Neural cell (in vitro differentiated cells): ENCODE measurements around the gene SLC24A3. TPM values are rescaled to one million over a fixed set of nuclear protein-coding genes. Genes with fewer than 3 reads are reported as not detected.

Source experiments
- H2AFZ ChIP-seq: fragments of 200-600, 300-800 bp; sonication (generic), shearing (Covaris generic); 2 replicates; pipeline ENCODE4 v1.6.0; 2014; ENCODE audit warnings: low read depth, mild to moderate bottlenecking, antibody characterized with exemption, low read length, moderate library complexity
- H3F3A ChIP-seq: fragments of 200-600 bp; shearing (Covaris generic); 2 replicates; pipeline ENCODE4 v1.6.1; 2016; ENCODE audit warnings: mild to moderate bottlenecking, moderate library complexity, mixed read lengths, antibody characterized with exemption, low read length; ENCODE audit not compliant: insufficient read depth, poor library complexity, severe bottlenecking
- H3K27ac ChIP-seq: fragments of 200-600, 300-800 bp; sonication (generic), shearing (Covaris generic); 2 replicates; pipeline ENCODE4 v1.5.1; 2014; ENCODE audit warnings: mild to moderate bottlenecking, low read length, moderate library complexity
- H3K27me3 ChIP-seq: fragments of 300-800, 200-600 bp; sonication (generic), shearing (Covaris generic); 2 replicates; pipeline ENCODE4 v1.6.0; 2014; ENCODE audit warnings: mild to moderate bottlenecking, low read depth, low read length, moderate library complexity; ENCODE audit not compliant: insufficient read depth
- H3K36me3 ChIP-seq: fragments of 300-800, 200-600 bp; sonication (generic), shearing (Covaris generic); 2 replicates; pipeline ENCODE4 v1.5.1; 2014; ENCODE audit warnings: mild to moderate bottlenecking, antibody characterized with exemption, low read length, moderate library complexity; ENCODE audit not compliant: insufficient read depth
- H3K4me2 ChIP-seq: fragments of 300-800, 200-600 bp; sonication (generic), shearing (Covaris generic); 2 replicates; pipeline ENCODE4 v1.6.0; 2014; ENCODE audit warnings: mild to moderate bottlenecking, low read length
- H3K4me3 ChIP-seq: fragments of 300-800, 200-600 bp; sonication (generic), shearing (Covaris generic); 2 replicates; pipeline ENCODE4 v1.5.1; 2014; ENCODE audit warnings: mild to moderate bottlenecking, low read length, moderate library complexity
- H3K79me2 ChIP-seq: fragments of 200-600 bp; shearing (Covaris generic); replicated peaks from 2 replicates; pipeline ENCODE4 v1.6.0; 2014; ENCODE audit warnings: mild to moderate bottlenecking, low read length, moderate library complexity; ENCODE audit not compliant: insufficient read depth
- H3K9ac ChIP-seq: fragments of 300-800, 200-600 bp; sonication (generic), shearing (Covaris generic); 2 replicates; pipeline ENCODE4 v1.6.1; 2016; ENCODE audit warnings: mild to moderate bottlenecking, low read length, mixed read lengths
- H3K9me2 ChIP-seq: fragments of 200-600 bp; shearing (Covaris generic); 2 replicates; pipeline ENCODE4 v1.6.1; 2016; ENCODE audit warnings: mild to moderate bottlenecking, low read length, mixed read lengths; ENCODE audit not compliant: insufficient read depth
- H3K9me3 ChIP-seq: fragments of 200-600, 300-800 bp; sonication (generic), shearing (Covaris generic); 2 replicates; pipeline ENCODE4 v1.6.1; 2016; ENCODE audit warnings: mild to moderate bottlenecking, mixed run types, low read length, moderate library complexity, mixed read lengths
- H4K20me1 ChIP-seq: fragments of 200-600 bp; shearing (Covaris generic); 2 replicates; pipeline ENCODE4 v1.6.1; 2016; ENCODE audit warnings: mild to moderate bottlenecking, mixed run types; ENCODE audit not compliant: insufficient read depth
- EP300 ChIP-seq: fragments of 450-650 bp; conservative IDR thresholded peaks from 2 replicates; pipeline ENCODE4 v1.6.1; 2014; ENCODE audit warnings: antibody characterized with exemption, mild to moderate bottlenecking, moderate library complexity; ENCODE audit not compliant: poor library complexity, severe bottlenecking
- EZH2 ChIP-seq: fragments of 200-600, 300-800 bp; shearing (Covaris generic), sonication (generic); IDR thresholded peaks from 2 replicates; pipeline ENCODE4 v1.6.1; 2014; ENCODE audit warnings: antibody characterized with exemption, low read length, borderline replicate concordance, mild to moderate bottlenecking; ENCODE audit not compliant: insufficient read depth, poor library complexity, severe bottlenecking
- MXI1 ChIP-seq: fragments of 450-650 bp; conservative IDR thresholded peaks from 2 replicates; pipeline ENCODE4 v1.6.1; 2014; ENCODE audit warnings: antibody characterized with exemption, mild to moderate bottlenecking; ENCODE audit not compliant: poor library complexity, severe bottlenecking
- POLR2AphosphoS5 ChIP-seq: IDR thresholded peaks from 2 replicates; pipeline ENCODE4 v1.6.1; 2012
- RAD21 ChIP-seq: fragments of 450-650 bp; conservative IDR thresholded peaks from 2 replicates; pipeline ENCODE4 v1.6.1; 2014; ENCODE audit warnings: antibody characterized with exemption, mild to moderate bottlenecking, moderate library complexity
- SMC3 ChIP-seq: fragments of 450-650 bp; conservative IDR thresholded peaks from 2 replicates; pipeline ENCODE4 v1.6.1; 2014; ENCODE audit warnings: antibody characterized with exemption, mild to moderate bottlenecking, moderate library complexity; ENCODE audit not compliant: poor library complexity
- polyA plus RNA-seq: library from polyadenylated mRNA; depleted of rRNA; stranded (reverse); fragments of >200 nt; gene quantifications from 2 replicates; pipeline ENCODE4 v1.2.3, GENCODE V29; 2014
- TF ChIP-seq, protein P1 (sequence below): IDR thresholded peaks from 2 replicates; pipeline ENCODE4 v1.6.1; 2012; ENCODE audit warnings: borderline replicate concordance
- TF ChIP-seq, protein P2 (sequence below): fragments of 450-650 bp; IDR thresholded peaks from 2 replicates; pipeline ENCODE4 v1.5.1; 2014; ENCODE audit warnings: antibody characterized with exemption, mild to moderate bottlenecking, moderate library complexity; ENCODE audit not compliant: poor library complexity, severe bottlenecking

Gene SLC24A3
- polyA plus RNA-seq, 1 donor from 2014 or later = 6.5 TPM

DNA sequence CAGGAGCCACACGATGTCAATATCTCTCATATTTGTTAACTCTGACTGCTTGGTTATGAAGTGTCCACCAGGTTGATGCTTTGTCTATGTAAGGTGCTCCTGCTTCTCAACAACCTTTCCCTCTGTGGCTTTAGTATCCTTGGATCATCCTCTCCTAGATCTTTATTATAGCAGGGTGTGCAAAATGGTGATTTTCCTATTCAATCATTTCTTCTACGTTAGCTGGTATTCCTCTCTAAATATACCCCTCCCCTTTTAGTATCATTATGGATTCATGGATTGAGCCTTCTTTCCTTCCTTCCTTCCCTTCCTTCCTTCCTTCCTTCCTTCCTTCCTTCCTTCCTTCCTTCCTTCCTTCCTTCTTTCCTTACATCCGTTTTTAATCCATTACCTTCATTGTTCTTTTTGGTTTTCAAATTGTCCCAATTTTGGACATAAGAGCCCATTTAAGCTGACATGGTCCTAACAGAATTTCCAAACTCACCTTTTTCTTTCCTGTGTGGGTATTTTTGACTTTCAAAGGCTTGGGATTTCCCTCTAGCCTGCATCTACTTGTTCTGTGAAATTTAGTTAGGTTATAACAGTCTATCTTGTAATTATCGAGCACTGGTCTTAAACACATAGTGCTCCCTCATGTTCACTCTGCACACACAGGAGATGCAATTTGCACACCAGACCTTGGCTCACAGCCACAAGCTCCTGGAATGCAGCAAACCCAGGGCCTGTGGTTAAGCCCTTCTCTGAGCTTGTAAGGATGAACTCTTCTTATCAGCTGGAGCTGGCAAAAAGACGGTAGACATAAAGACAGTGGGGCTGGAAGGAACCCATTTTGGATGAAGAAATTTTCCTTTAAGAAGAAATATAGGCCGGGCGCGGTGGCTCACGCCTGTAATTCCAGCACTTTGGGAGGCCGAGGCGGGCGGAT, 109.9 kb downstream of the SLC24A3 start:
- Histone ChIP-seq H3K9me2 (no peaks in the 10 kb centered on the region), H3K4me3 (no peak overlapping the region), H2AFZ (no peak overlapping the region), H3K4me2 (no peak overlapping the region), H3F3A (no peaks in the 10 kb centered on the region), H3K27ac (no peak overlapping the region), H3K79me2 (no peaks in the 10 kb centered on the region), H3K36me3 (no peaks in the 10 kb centered on the region), H3K27me3 (no peaks in the 10 kb centered on the region), H4K20me1 (no peaks in the 10 kb centered on the region), H3K9ac (no peak overlapping the region), H3K9me3 (no peaks in the 10 kb centered on the region)
- TF ChIP-seq POLR2AphosphoS5 (no peak), SMC3 (no peak), EZH2 (no peak), EP300 (no peak), MXI1 (no peak)
- TF ChIP-seq, protein P1, sequence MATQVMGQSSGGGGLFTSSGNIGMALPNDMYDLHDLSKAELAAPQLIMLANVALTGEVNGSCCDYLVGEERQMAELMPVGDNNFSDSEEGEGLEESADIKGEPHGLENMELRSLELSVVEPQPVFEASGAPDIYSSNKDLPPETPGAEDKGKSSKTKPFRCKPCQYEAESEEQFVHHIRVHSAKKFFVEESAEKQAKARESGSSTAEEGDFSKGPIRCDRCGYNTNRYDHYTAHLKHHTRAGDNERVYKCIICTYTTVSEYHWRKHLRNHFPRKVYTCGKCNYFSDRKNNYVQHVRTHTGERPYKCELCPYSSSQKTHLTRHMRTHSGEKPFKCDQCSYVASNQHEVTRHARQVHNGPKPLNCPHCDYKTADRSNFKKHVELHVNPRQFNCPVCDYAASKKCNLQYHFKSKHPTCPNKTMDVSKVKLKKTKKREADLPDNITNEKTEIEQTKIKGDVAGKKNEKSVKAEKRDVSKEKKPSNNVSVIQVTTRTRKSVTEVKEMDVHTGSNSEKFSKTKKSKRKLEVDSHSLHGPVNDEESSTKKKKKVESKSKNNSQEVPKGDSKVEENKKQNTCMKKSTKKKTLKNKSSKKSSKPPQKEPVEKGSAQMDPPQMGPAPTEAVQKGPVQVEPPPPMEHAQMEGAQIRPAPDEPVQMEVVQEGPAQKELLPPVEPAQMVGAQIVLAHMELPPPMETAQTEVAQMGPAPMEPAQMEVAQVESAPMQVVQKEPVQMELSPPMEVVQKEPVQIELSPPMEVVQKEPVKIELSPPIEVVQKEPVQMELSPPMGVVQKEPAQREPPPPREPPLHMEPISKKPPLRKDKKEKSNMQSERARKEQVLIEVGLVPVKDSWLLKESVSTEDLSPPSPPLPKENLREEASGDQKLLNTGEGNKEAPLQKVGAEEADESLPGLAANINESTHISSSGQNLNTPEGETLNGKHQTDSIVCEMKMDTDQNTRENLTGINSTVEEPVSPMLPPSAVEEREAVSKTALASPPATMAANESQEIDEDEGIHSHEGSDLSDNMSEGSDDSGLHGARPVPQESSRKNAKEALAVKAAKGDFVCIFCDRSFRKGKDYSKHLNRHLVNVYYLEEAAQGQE = no peak

DNA sequence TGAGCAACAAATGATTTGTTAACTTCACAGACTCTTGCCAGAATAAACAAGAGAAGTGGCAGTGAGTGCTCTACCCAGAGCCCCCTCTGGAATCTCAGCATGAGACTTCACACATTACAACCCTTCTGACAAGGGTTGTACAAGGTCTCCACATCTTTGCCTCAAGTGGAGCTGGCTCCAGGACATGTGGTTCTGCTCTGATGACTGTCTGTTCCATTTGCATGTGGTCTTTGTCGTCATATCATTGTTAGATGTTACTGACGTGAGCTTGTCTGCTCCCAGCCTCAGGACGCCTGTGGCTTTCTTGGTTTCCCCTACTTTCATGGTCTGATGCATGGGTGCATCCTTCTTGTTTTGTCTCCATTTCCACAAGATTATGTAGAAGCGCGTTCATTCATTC, 115.0 kb downstream of the SLC24A3 start:
- Histone ChIP-seq H3K4me3 (no peak overlapping the region), H3K36me3 (no peaks in the 10 kb centered on the region), H2AFZ (no peak overlapping the region), H3F3A (no peaks in the 10 kb centered on the region), H3K9ac (no peak overlapping the region), H3K9me2 (no peaks in the 10 kb centered on the region), H3K4me2 (no peak overlapping the region), H3K27ac (no peak overlapping the region), H3K27me3 (no peaks in the 10 kb centered on the region), H4K20me1 (no peaks in the 10 kb centered on the region), H3K79me2 (no peaks in the 10 kb centered on the region), H3K9me3 (no peaks in the 10 kb centered on the region)
- TF ChIP-seq, protein P2, sequence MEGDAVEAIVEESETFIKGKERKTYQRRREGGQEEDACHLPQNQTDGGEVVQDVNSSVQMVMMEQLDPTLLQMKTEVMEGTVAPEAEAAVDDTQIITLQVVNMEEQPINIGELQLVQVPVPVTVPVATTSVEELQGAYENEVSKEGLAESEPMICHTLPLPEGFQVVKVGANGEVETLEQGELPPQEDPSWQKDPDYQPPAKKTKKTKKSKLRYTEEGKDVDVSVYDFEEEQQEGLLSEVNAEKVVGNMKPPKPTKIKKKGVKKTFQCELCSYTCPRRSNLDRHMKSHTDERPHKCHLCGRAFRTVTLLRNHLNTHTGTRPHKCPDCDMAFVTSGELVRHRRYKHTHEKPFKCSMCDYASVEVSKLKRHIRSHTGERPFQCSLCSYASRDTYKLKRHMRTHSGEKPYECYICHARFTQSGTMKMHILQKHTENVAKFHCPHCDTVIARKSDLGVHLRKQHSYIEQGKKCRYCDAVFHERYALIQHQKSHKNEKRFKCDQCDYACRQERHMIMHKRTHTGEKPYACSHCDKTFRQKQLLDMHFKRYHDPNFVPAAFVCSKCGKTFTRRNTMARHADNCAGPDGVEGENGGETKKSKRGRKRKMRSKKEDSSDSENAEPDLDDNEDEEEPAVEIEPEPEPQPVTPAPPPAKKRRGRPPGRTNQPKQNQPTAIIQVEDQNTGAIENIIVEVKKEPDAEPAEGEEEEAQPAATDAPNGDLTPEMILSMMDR = no peak
- no peak for TF ChIP-seq SMC3
- no peak for TF ChIP-seq MXI1
- no peak for TF ChIP-seq EP300
- no peak for TF ChIP-seq RAD21
- TF ChIP-seq EZH2 = no peak
